AG04450 (cell line): ENCODE data around the gene CNTNAP2. TPM values are rescaled to one million over a fixed set of nuclear protein-coding genes. Genes with fewer than 3 reads are reported as not detected.

Experiments used
- CTCF ChIA-PET: fragments of 300-600, 350-600 bp; formaldehyde crosslinking; extraction: SDS; loops from one replicate; lab custom pipeline; 2022; ENCODE audit warnings: antibody characterized with exemption, inconsistent platforms; lab: Charles Lee
- POLR2A ChIA-PET: fragments of 350-600 bp; formaldehyde crosslinking; extraction: SDS; loops from one replicate; lab custom pipeline; 2021; ENCODE audit warnings: antibody characterized with exemption, inconsistent platforms; lab: Yijun Ruan, JAX
- DNase-seq: peaks from one replicate; pipeline ENCODE4 v3.0.0-alpha.2; 2011; ENCODE audit warnings: low read depth, low spot score
- H3K27ac ChIP-seq: one replicate; pipeline ENCODE4 v1.5.1; 2012; ENCODE audit warnings: low read depth, low read length, control low read depth
- H3K27me3 ChIP-seq: one replicate; pipeline ENCODE4 v1.6.0; 2012; ENCODE audit warnings: low read length; ENCODE audit not compliant: control insufficient read depth, insufficient read depth
- H3K4me3 ChIP-seq: 2 replicates; pipeline ENCODE4 v1.5.1; 2011; ENCODE audit warnings: mild to moderate bottlenecking, low read depth, low read length, control low read depth
- H3K9me3 ChIP-seq: 2 replicates; pipeline ENCODE4 v1.5.1; 2012; ENCODE audit warnings: low read length; ENCODE audit not compliant: control insufficient read depth, insufficient read depth
- CTCF ChIP-seq: IDR thresholded peaks from 2 replicates; pipeline ENCODE4 v1.5.1; 2011; ENCODE audit warnings: low read depth, low read length, control low read depth, inconsistent platforms
- polyA plus RNA-seq: library from polyadenylated mRNA; depleted of rRNA; stranded (reverse); fragments of >200 nt; gene quantifications from 2 replicates; pipeline ENCODE4 v1.2.3, GENCODE V29; 2011

CNTNAP2 gene
- polyA plus RNA-seq, 1 experiment: not detected

GRCh38 chr7:147700702-147701101, 1584.1 kb downstream of the CNTNAP2 start:
- CTCF ChIA-PET: no interaction called here
- POLR2A ChIA-PET: no interaction called here
- TF ChIP-seq CTCF: no peak
- H3K27me3 ChIP-seq: no peaks in the 10 kb centered on the region
- H3K27ac ChIP-seq: no peak overlapping the region
- no peaks in the 10 kb centered on the region; the same call in 1 of the 2 replicates for H3K9me3 ChIP-seq
- no peak for DNase-seq
- no peak overlapping the region for H3K4me3 ChIP-seq

GRCh38 chr7:147707926-147708325, 1591.3 kb downstream of the CNTNAP2 start:
- H3K27me3 ChIP-seq: no peaks in the 10 kb centered on the region
- no peak overlapping the region for H3K27ac ChIP-seq
- CTCF ChIA-PET: no interaction called here
- H3K4me3 ChIP-seq: no peak overlapping the region
- DNase-seq: no peak
- no peak for TF ChIP-seq CTCF
- H3K9me3 ChIP-seq: peaks cover 17% of the 10 kb centered on the region
- POLR2A ChIA-PET: no interaction called here

GRCh38 chr7:147708871-147709270, 1592.3 kb downstream of the CNTNAP2 start:
- TF ChIP-seq CTCF: no peak
- DNase-seq: no peak
- Histone ChIP-seq H3K27me3 (no peaks in the 10 kb centered on the region), H3K4me3 (no peak overlapping the region), H3K9me3 (peaks cover 17% of the 10 kb centered on the region), H3K27ac (no peak overlapping the region)
- POLR2A ChIA-PET: no interaction called here
- CTCF ChIA-PET: no interaction called here

GRCh38 chr7:147711447-147711846, 1594.8 kb downstream of the CNTNAP2 start:
- no peak for DNase-seq
- POLR2A ChIA-PET: no interaction called here
- no peaks in the 10 kb centered on the region for H3K27me3 ChIP-seq
- H3K9me3 ChIP-seq: peaks cover 20% of the 10 kb centered on the region
- no peak overlapping the region for H3K27ac ChIP-seq
- CTCF ChIA-PET: no interaction called here
- H3K4me3 ChIP-seq: no peak overlapping the region
- no peak for TF ChIP-seq CTCF

GRCh38 chr7:147721962-147722830, 1605.6 kb downstream of the CNTNAP2 start:
- TF ChIP-seq CTCF: no peak
- no peaks in the 10 kb centered on the region for H3K9me3 ChIP-seq
- no peak overlapping the region for H3K27ac ChIP-seq
- H3K27me3 ChIP-seq: no peaks in the 10 kb centered on the region
- DNase-seq: no peak
- no peak overlapping the region for H3K4me3 ChIP-seq
- POLR2A ChIA-PET: no interaction called here
- CTCF ChIA-PET: no interaction called here
